Bronchial epithelial cell (primary cell): Measurements from ENCODE around the gene ARRB1. TPM values are rescaled to one million over a fixed set of nuclear protein-coding genes. Genes with fewer than 3 reads are reported as not detected.
"Not testable (repeated sequence)": the region's sequence is repeated elsewhere in the genome, so short reads cannot be mapped to it uniquely, and the experiment has no call there.

Experiments used
- DNase-seq: peaks from one replicate; pipeline ENCODE4 v3.0.0-alpha.2; 2010; ENCODE audit warnings: low read depth
- FAIRE-seq: peaks from 2 replicates; lab custom pipeline; 2011; peaks lifted over from hg19 to GRCh38; lab: Jason Lieb, UNC
- H3K27me3 ChIP-seq: 2 replicates; pipeline ENCODE4 v1.5.1; 2011; ENCODE audit warnings: low read length; ENCODE audit not compliant: control insufficient read depth, insufficient read depth
- H3K36me3 ChIP-seq: 2 replicates; pipeline ENCODE4 v1.5.1; 2011; ENCODE audit warnings: low read length; ENCODE audit not compliant: control insufficient read depth, insufficient read depth
- H3K4me3 ChIP-seq: 2 replicates; pipeline ENCODE4 v1.5.1; 2011; ENCODE audit warnings: mild to moderate bottlenecking, low read depth, low read length, control low read depth
- CTCF ChIP-seq: IDR thresholded peaks from 2 replicates; pipeline ENCODE4 v1.5.1; 2011; ENCODE audit warnings: mild to moderate bottlenecking, moderate library complexity, low read length, control low read depth, inconsistent platforms; ENCODE audit not compliant: insufficient read depth, severe bottlenecking
- total RNA-seq: library from RNA; depleted of rRNA; stranded (reverse); fragments of >200 nt; gene quantifications from 2 replicates; pipeline ENCODE4 v1.2.1, GENCODE V29; 2014

ARRB1 gene
- total RNA-seq, 1 donor from 2014 or later, result 0.26 TPM

- no peaks in the 10 kb centered on the region for H3K36me3 ChIP-seq
- peaks cover 5% of the 10 kb centered on the region for H3K27me3 ChIP-seq
- DNase-seq (no peak), FAIRE-seq (no peak)
- no peak overlapping the region for H3K4me3 ChIP-seq
- TF ChIP-seq CTCF, result no peak
Observed at GRCh38 chr11:75375626-75376025, 24.2 kb upstream of the ARRB1 start.

GRCh38 chr11:75374646-75375045 is 23.2 kb upstream of the ARRB1 start:
- no peak for TF ChIP-seq CTCF
- H3K36me3 ChIP-seq, result no peaks in the 10 kb centered on the region

GRCh38 chr11:75373201-75373600 is 21.7 kb upstream of the ARRB1 start:
- FAIRE-seq (no peak), DNase-seq (no peak)
- H3K27me3 ChIP-seq, result peaks cover 10% of the 10 kb centered on the region
- no peak for TF ChIP-seq CTCF
- H3K36me3 ChIP-seq, result no peaks in the 10 kb centered on the region
- H3K4me3 ChIP-seq, result no peak overlapping the region

More at GRCh38 chr11:75374646-75375045, 23.2 kb upstream of the ARRB1 start:
- FAIRE-seq, result no peak
- no peak for DNase-seq
- Histone ChIP-seq H3K27me3 (peaks cover 7% of the 10 kb centered on the region), H3K4me3 (no peak overlapping the region)

GRCh38 chr11:75371949-75372876 is 20.8 kb upstream of the ARRB1 start:
- Histone ChIP-seq H3K4me3 (no peak overlapping the region), H3K27me3 (peaks cover 10% of the 10 kb centered on the region), H3K36me3 (no peaks in the 10 kb centered on the region)
- TF ChIP-seq CTCF, result no peak
- DNase-seq (peak; percentile 91), FAIRE-seq (no peak)

- FAIRE-seq (no peak), DNase-seq (no peak)
- Histone ChIP-seq H3K27me3 (peaks cover 9% of the 10 kb centered on the region), H3K36me3 (no peaks in the 10 kb centered on the region), H3K4me3 (no peak overlapping the region)
- no peak for TF ChIP-seq CTCF
Observed at GRCh38 chr11:75369560-75370255, 18.2 kb upstream of the ARRB1 start.

GRCh38 chr11:75366826-75367225 is 15.4 kb upstream of the ARRB1 start:
- not testable (repeated sequence) for H3K36me3 ChIP-seq, DNase-seq, FAIRE-seq, H3K4me3 ChIP-seq, H3K27me3 ChIP-seq
